Melanocyte of skin (primary cell): Measurements from ENCODE around the gene AMACR. TPM values are rescaled to one million over a fixed set of nuclear protein-coding genes. Genes with fewer than 3 reads are reported as not detected.

Source experiments
- small RNA-seq, 2 donors: library from RNA; depleted of rRNA; stranded (forward); fragments of <200 nt; gene quantifications; one replicate each; pipeline ENCODE3, GENCODE V24; 2012
- total RNA-seq, 2 donors: library from RNA; depleted of rRNA; stranded (reverse); fragments of >200 nt; gene quantifications; 2 replicates each; pipeline ENCODE4 v1.2.3, GENCODE V29; 2012

The AMACR gene
- 10 to 100 TPM; 11.0 to 21.0 TPM for total RNA-seq

GRCh38 chr5:34007621-34008600, at the start of gene AMACR:
TSS of gene AMACR (minus strand) at chr5:34008050. CDS start at chr5:34008019, 31 bp downstream.

GRCh38 chr5:34043099-34043876, 35.4 kb upstream of the AMACR start, which contains the start of gene C1QTNF3:
TSS of gene C1QTNF3 (minus strand) at chr5:34043213. CDS start at chr5:34043125, 88 bp downstream.

GRCh38 chr5:33984671-33985124, 23.2 kb downstream of the AMACR start, which contains the start of gene SLC45A2:
TSS of gene SLC45A2 (minus strand) at chr5:33984693. CDS start at chr5:33984583, 110 bp downstream.

GRCh38 chr5:33936381-33937016, 71.4 kb downstream of the AMACR start, which contains the start of gene RXFP3:
TSS of gene RXFP3 (plus strand) at chr5:33936386. CDS start at chr5:33936741, 355 bp downstream.

Small RNA genes lying within 50 kb of the gene (small RNA-seq; reads per million reads assigned to genes)
- 0 reads per million in 2 donors for gene AC139783.1

Other genes starting within 250 kb of the AMACR start
- 1 to 10 TPM in 1 of 2 donors, under 1 TPM in 1; 1.00 to 1.0 TPM for gene ADAMTS12, start 116.1 kb downstream of the AMACR start, total RNA-seq
- not detected for gene RXFP3, start 71.7 kb downstream of the AMACR start, total RNA-seq
- gene SLC45A2, start 23.4 kb downstream of the AMACR start, total RNA-seq: 100 to 1,000 TPM; 114 to 209 TPM
- under 1 TPM; 0.33 to 0.34 TPM for gene C1QTNF3, start 35.2 kb upstream of the AMACR start, total RNA-seq